H4 (cell line): Measurements from ENCODE around the gene C1QTNF9. TPM values are rescaled to one million over a fixed set of nuclear protein-coding genes. Genes with fewer than 3 reads are reported as not detected.
"Not testable (repeated sequence)": the region's sequence is repeated elsewhere in the genome, so short reads cannot be mapped to it uniquely, and the experiment has no call there.

ENCODE experiments used
- DNase-seq: peaks from one replicate; pipeline ENCODE4 v3.0.0-alpha.2; 2015; ENCODE audit warnings: low spot score
- total RNA-seq: library from RNA; depleted of rRNA; stranded (reverse); fragments of >200 nt; shearing (Covaris generic); gene quantifications from 2 replicates; pipeline ENCODE4 v1.2.3, GENCODE V29; 2014; rRNA removed

Gene C1QTNF9, protein sequence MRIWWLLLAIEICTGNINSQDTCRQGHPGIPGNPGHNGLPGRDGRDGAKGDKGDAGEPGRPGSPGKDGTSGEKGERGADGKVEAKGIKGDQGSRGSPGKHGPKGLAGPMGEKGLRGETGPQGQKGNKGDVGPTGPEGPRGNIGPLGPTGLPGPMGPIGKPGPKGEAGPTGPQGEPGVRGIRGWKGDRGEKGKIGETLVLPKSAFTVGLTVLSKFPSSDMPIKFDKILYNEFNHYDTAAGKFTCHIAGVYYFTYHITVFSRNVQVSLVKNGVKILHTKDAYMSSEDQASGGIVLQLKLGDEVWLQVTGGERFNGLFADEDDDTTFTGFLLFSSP
- total RNA-seq = not detected in 2 replicates

DNA sequence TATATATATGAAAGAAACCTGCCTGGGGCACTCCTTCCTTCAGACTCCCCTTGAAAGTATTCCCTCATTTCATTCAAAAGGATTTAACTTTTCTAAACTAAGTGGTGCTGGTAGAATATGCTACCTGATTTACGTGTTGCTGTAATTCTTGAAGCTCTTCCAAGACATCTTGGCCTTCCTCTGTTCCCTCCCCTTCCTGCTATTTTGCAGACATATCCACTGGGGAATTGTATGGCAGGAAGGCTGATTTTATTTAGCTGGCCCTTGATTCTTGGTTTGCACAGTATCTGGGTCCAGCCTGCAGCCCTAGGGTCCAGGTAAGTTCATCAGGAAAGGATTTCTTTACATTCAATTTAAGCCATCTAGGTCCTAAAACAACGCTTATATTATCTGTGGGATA is at the start of gene C1QTNF9:
TSS of gene C1QTNF9 (plus strand) at position 281 of the 400 bp plus-strand sequence. CDS start 6,424 bp downstream, outside the sequence.
- DNase-seq = not testable (repeated sequence)

DNA sequence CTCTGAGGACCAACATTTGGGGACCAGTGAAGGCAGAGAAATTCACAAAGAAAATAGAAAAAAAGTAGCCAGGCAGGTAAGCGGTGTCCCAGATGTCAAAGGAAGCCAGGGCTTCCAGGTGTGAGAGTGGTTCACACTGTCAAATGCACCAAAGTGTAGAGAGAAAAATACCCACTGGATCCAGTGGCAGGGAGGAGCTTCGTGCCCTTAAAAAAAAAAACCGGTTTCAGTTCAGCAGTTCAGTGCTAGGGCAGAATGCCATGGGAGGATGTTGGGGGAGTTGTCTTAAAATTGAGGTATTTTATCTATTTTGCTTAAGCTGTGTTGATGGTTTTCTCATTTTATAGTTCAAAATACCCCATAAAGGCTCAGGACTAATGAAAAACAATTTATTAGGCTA is 47.8 kb upstream of the C1QTNF9 start:
- no peak for DNase-seq

DNA sequence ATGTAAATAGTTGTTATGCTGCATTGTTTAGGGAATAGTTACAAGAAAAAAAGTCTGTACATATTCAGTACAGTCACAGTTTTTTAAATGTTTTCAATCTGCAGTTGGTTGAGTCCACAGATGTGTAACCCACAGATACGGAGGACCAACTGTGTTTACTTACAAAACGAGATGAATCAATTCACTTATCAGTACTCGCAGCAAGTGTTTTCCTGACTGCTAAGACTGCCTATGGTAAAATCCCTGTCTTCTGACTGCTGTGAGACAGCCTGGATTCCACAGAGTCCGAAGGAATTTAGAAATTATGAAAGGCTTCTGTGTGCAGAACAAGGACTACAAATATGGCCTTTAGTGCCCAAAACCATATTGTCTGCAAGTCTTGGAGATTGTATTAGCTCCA is 45.7 kb upstream of the C1QTNF9 start:
- no peak for DNase-seq

DNA sequence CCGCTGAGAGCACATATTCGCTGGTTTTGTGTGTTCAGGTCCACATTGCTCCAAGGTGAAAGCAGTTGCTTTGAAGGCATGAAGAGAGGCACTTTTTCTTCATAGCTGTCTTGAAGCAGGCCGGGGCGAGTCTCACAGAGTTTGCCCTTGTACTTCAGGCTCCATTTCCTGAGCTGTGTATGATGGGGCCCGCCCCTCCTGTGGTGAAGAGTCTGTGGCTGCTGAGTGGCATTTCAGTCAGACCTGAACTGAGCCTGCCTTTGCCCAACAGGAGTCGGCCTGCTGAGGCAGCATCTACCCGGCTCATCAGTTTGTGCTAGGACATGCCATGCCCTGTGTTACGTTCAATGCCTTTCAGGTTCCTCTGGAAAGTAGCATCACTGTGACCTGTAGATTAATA is 44.4 kb upstream of the C1QTNF9 start:
- DNase-seq = no peak

DNA sequence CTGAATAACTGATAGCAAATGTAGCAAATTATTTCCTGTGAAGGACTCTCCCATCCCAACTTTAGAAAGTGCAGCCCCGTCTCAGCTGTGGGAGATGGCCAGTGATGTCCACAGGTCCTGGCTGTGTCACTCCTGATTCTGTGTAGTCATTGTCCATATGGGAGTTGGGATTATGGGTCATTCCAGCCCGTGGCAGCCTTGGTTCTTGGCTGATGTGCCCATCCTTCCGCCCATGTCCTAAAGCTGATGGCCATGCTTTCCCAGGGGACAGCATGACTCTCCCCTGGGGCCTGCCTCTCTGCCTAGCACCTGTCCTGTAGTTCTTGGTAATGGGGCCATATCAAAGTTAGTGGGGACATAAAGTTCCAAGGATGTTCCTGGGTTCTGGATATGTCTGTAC is 43.9 kb upstream of the C1QTNF9 start:
- DNase-seq = no peak

DNA sequence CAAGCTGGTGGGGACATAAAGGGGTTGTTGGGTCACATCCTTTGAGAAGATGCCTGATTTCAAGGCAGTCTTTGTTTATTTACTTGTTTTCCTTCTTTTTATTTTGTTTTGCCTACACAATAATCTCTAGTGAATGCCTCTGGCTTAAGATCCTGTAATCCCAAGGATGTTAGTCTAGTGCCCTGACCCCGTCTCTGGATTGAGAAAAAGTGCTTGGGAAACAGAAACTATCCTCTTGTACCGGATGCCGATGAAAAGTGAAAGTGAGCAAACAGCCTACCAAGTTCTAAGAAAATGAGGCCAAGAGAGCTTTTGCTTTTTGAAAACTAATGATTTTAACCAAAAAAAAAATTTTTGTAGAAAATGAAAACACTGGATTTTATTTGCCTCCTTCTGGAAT is 42.1 kb upstream of the C1QTNF9 start:
- no peak for DNase-seq

DNA sequence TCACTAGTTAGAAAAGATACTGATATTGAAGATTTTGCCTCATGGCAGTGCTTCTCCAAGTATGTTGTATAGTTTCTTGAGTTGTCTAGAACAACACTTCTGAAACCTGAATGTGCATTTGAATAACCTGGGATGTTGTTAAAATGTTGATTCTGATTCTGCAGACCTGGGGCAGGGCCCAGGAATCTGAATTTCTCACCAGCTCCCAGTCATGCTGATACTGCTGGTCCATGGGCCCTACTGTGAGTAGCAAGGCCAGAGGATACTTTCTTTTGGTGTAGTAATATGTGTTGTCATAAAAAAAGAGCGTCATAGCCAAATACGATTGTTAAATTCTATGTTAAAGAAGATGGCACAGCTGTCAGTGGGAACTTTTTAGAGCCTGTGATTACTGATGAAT is 41.6 kb upstream of the C1QTNF9 start:
- DNase-seq = no peak

DNA sequence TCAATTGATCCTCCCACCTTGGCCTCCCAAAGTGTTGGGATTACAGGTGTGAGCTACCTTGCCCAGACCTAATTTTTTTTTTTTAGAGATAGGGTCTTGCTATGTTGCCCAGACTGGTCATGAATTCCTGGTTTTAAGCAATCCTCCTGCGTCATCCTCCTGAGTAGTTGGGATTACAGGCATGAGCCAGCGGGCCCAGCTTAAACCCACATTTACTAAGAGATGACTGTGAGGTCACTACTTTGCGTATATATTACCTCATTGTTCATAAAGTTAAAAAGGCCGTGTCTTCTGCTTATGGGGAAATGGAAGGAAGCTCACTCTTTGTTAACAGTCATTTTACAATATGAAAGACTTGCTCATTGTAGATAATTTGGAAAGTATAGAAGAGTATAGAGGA is 39.6 kb upstream of the C1QTNF9 start:
- DNase-seq = no peak

DNA sequence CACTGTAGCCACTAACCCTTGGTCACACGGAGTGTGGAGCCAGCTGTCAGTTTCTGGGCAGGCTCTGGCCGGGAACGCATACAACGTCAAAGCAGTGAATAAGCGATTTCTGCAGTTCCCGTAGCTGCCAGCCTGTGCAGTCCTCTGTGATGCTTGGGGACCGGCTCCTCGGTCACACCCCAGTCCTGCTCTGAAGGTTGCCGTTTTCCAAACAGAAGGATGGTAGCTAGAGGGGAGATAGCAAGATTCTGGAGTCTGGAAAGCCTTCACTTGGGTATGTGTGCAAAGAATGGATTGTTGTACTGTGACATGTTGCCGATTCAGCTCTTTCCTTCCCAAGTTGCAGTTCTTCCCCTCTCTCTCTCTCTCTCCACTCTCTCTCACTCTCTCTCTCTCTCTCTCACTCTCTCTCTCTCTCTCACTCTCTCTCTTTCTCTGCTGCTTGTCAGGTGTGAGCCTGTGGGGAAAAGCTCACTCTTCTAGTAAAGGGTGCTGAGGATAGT is 38.7 kb upstream of the C1QTNF9 start:
- DNase-seq = peak; percentile 52

DNA sequence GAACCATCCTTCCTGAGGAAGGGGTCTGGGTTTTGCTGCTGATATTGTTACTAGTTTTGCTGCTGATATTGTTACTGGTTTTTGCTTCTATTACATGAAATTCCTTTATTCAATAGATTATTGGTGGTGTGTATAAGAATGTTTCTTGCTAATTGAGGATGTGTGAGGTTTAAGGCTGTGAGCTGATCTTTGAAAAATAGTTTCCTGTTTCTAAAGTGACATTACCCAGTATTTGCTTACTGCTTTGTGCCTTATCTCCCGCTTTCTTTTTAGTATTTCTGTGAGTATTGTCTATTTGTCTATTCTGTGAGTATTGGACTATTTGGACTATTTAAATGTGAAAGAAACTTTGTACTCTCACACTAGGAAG is 38.2 kb upstream of the C1QTNF9 start:
- no peak for DNase-seq

DNA sequence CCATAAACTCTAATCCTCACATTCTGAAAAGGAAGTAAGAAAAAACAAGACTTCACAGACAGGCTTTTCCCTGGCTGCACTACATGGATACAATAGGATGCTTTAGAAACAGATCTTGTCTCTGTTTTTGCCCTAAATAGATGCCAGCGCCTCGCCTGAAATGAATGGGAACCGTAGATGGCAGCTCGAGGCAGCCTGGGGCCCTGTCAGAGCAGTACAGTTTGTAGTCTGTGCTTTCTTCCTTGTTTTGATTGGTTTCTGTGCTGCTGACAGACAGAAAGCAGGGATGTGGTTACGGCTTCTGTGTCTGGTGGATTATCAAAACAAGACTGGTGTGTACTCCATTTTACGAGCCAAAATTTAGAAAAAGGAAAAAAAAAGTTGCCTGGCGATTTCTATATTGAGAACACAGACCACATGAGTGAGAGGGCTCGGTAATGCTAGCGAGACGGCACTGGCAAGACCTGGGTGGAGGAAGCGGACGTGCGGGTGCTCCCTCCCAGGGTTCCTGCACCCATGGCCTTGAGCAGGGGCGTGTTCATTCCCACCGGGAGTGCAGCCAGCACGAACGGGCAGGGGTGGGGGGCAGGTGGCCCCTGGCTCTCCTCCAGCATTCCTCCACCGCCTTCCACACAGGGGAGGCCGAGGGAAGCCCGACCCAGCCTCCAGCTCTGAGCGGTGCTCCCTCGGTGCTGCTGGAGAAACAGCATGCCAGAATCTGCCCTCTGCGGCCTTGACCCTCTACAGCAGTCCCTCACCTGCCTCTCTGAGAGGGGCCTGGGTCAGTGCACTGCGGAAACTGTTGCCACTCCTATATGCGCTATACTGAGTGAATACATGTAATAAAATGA is 37.6 kb upstream of the C1QTNF9 start:
- peak; percentile 13 for DNase-seq

DNA sequence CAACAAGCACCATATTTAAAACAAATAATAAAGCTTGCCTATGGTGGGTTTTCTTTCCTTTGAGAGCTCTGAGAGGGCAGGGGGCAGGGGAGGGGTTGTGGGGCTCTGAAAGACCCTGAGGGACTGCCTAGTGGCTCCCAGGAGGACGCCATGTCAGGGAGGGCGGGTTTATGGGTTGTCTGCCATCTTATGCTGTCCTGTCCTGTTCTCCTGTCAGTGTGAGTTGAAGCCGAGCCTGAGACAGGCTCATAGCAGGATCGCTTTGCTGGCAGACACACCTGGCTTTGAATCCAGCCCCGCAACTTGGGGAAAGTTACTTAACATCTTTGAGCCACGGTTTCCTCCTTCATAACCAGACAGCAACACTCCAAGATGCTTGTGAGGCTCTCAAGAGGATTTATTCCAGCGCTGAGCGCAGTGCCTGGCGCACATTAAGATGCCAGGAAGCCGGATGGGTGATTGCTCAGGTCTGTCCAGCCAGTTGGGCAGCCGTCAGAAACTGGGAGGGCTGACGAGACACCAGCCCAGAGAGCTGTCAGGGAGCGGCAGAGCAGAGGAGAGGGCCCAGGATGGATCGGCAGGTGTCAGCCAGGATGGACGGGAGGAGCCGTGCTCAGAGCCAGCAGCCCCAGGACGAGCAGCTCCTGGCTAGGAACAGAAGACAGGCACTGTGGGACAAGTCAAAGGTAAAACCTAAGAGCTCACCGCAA is 36.8 kb upstream of the C1QTNF9 start:
- no peak for DNase-seq

DNA sequence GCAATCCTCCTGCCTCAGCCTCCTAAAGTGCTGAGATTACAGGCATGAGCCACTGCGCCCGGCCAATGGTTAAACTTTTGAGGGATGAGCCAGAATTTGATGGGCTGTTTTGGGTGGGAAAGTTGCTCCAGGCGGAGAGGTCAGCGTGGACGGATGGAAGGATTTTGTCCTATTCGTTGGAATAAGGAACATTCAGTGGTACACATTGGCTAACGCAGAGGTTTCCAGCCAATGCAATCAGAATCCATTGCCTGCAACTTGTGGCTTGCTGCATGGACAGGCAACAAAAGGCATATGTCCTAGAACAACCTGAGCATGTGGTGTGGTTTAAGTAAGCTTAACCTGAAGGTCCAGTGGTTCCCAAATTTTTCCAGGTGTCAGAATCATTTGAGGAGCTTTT is 35.5 kb upstream of the C1QTNF9 start:
- DNase-seq = no peak

DNA sequence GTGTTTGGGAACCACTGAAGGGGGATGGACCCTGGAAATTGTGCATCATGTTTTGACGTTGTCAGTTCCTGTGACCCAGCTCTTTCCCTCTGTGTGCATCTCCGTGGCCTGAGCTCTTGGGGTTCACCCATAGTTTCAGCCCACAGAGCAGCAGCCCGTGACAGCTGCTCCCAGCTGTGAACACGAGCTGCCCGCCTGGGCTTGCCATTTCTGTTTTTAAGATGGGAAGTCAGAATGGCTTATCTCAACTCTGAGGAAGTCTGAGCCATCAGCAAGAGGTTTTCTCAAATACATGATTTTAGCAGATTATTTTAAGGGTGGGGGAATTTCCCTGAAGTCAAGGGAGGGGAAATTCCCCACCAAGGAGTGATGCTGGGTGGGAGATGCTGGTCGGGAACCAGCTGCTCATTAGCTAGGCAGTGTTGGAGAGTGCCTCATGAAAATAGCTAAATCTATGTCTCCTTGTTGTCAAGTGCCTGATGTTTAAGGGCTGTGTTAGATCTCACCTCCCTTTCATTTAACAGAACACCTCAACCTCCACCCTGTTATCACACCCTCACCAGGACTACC is 34.8 kb upstream of the C1QTNF9 start:
- no peak for DNase-seq

DNA sequence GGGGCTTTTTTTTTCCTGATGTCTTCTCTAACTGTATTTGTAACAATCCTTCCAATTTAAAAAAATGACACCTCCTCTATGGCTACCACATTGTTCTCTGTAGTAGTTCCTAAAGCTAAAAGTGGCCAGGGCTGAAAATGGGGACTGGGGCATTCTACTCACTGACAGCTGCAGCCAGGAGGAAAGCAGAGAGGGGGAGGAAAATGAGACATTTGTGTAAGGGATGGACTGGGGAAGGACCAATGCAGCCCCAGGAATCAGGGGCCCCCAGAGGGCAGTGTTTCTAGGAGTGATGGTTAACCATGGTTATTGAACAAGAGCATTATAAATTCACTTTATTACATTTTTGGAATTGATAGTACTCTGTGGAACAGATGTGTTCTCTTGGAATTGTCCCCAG is 34.3 kb upstream of the C1QTNF9 start:
- no peak for DNase-seq

DNA sequence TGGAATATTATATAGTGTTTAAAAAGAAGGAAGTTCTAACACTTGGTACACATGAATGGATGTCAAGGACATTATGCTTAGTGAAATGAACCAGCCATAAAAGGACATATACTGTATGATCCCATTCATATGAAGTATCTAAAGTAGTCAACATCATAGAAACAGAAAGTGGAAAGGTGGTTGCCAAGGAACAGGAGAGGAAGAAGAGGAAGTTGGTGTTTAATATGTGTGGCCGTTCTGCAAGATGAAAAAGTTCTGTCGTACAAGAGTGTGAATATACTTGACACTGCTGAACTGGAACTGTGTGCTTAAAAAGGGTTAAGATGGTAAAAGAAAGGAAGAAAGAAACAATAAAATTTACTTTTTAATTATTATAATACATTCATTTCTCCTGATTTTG is 33.1 kb upstream of the C1QTNF9 start:
- DNase-seq = no peak

DNA sequence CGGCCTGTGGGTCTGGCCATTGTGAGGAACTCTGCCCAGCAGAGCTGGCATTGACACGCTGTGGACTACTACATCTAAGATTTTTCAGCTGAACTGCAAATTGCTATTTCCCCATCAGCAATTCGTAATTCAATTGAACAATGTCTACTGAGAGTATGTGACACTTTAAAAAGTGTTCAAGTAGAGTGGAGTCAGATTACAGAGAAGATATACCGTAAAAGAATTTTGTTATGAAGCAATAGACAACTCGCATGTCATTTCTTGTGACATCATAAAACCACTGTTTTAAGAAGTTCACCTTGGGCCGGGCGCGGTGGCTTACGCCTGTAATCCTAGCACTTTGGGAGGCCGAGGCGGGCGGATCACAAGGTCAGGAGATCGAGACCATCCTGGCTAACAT is 32.5 kb upstream of the C1QTNF9 start:
- no peak for DNase-seq

DNA sequence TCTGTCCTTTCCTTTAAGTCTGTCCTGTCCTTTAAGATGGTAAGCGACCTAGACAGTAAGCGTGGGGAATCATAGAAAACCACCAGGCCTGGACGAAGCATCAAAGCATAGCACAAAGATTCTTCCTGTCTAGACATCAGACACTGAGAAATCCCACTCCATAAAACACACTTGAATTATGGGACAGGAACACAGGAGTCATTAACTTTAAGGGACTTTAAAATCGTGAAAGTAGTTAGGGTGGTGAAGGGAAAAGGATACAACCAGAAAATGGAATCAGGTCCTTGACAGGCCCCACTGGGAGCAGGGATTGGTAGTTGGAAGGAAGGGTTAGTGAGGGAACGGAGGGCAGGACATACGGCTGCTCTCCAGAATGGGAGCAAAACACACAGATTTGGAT is 31.6 kb upstream of the C1QTNF9 start:
- no peak for DNase-seq

DNA sequence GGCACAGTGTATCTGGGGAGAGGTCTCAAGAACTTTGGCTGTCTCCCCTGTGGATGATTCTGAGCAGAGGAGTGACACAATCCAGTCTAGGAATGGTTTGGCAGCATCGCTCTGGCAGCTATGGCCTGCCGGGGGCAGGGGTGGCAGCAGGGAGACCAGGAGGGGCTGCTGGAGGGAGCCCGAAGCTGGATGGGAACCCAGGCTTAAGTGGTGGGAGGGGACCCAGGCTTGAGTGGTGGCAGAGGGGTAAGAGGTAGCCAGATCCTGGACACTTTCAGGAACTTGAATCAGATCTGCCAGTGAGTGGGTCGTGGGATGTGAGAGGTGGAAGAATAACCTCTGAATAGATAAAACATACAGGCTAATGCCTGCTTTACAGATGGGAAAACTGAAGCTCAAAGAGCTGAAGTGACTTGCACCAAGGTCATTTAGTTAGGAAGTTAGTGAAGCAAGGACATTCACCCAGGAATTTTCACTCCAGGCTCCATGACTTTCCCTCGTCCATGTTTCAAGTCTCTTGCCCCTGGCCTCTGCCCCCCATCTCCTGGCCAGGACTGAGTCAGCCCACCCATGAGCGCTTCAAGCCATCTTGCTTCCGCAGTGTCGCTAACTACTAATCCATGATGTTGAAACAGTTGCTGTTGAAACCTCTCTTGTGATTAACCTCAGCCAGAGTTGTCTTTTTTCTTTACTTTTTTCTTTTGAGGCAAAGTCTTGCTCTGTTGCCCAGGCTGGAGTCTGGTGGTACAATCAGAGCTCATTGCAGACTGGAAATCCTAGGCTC is 29.9 kb upstream of the C1QTNF9 start:
- no peak for DNase-seq

DNA sequence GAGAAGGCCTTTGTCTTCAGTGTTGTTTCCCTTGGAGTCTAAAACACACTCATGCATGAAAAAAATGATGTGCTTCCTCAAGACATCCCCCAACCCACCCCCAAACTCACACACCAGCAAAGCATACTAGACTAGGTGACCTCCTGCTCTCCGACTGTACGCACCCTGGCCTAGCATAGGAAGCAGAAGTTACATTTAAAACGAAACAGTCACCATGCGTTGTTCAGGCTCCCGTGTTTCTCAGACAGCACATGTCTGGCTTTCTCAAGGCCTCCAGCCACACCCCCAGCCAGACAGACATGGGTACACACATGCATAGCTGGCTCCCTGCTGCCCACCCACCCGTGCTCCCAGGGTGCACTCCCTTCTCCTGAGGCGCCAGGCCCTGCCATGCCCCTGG is 28.7 kb upstream of the C1QTNF9 start:
- DNase-seq = no peak
